T-helper 1 cell treated with Interleukin-12 subunit alpha and Interleukin-12 subunit beta and Interleukin-4 antibody, amounts not matched to agents 30 ng/mL and 1 ng/mL, for 36 hours (primary cell): ENCODE results near the gene GDF2. TPM values are rescaled to one million over a fixed set of nuclear protein-coding genes. Genes with fewer than 3 reads are reported as not detected.

ENCODE experiments used
- intact Hi-C: fragments of 100-400 bp; cut with micrococcal nuclease; formaldehyde crosslinking; loops from one replicate; pipeline ENCODE4 v1.15.1; 2024
- total RNA-seq: library from RNA; stranded (reverse); gene quantifications from 2 replicates; pipeline ENCODE4 v1.2.3, GENCODE V29; 2022

Gene GDF2
- total RNA-seq, 1 donor from 2014 or later = not detected

GRCh38 chr10:47350671-47351640 is 28.7 kb downstream of the GDF2 start:
- intact Hi-C loops = no loop called here

GRCh38 chr10:47351899-47352815 is 29.9 kb downstream of the GDF2 start:
- intact Hi-C loops = no loop called here

GRCh38 chr10:47353351-47353750 is 31.1 kb downstream of the GDF2 start:
- intact Hi-C loops = no loop called here

GRCh38 chr10:47354165-47354564 is 31.9 kb downstream of the GDF2 start:
- intact Hi-C loops = no loop called here

- intact Hi-C loops = no loop called here
These were observed 32.6 kb downstream of the GDF2 start for GRCh38 chr10:47354900-47355299.

GRCh38 chr10:47356708-47357107 is 34.5 kb downstream of the GDF2 start:
- intact Hi-C loops = no loop called here

- intact Hi-C loops = no loop called here
These were observed 34.9 kb downstream of the GDF2 start for GRCh38 chr10:47357131-47357582.

- intact Hi-C loops = no loop called here
These were observed 35.7 kb downstream of the GDF2 start for GRCh38 chr10:47357911-47358310.

- intact Hi-C loops = no loop called here
These were observed 36.2 kb downstream of the GDF2 start for GRCh38 chr10:47358457-47358856.

- intact Hi-C loops = no loop called here
These were observed 36.8 kb downstream of the GDF2 start for GRCh38 chr10:47359101-47359500.

GRCh38 chr10:47359626-47360418 is 37.6 kb downstream of the GDF2 start:
- intact Hi-C loops = no loop called here

- intact Hi-C loops = no loop called here
These were observed 38.3 kb downstream of the GDF2 start for GRCh38 chr10:47360419-47361040.

GRCh38 chr10:47361293-47361692 is 39.0 kb downstream of the GDF2 start:
- intact Hi-C loops = no loop called here

- intact Hi-C loops = no loop called here
These were observed 39.9 kb downstream of the GDF2 start for GRCh38 chr10:47362199-47362598.

- intact Hi-C loops = no loop called here
These were observed 41.5 kb downstream of the GDF2 start for GRCh38 chr10:47363781-47364180.

- intact Hi-C loops = no loop called here
These were observed 42.1 kb downstream of the GDF2 start for GRCh38 chr10:47364366-47364765.

- intact Hi-C loops = no loop called here
These were observed 42.7 kb downstream of the GDF2 start for GRCh38 chr10:47364911-47365310.

GRCh38 chr10:47365431-47366180 is 43.4 kb downstream of the GDF2 start:
- intact Hi-C loops = no loop called here

- intact Hi-C loops = no loop called here
These were observed 44.0 kb downstream of the GDF2 start for GRCh38 chr10:47366181-47366631.
